Amniotic epithelial cell (primary cell): ENCODE results near the gene GTF3C5.

Experiments used
- DNase-seq: peaks from one replicate; pipeline ENCODE4 v3.0.0-alpha.2; 2010; ENCODE audit warnings: low read depth

GTF3C5 gene

GRCh38 chr9:133031130-133031422 is 279 bp downstream of the GTF3C5 start:
- no peak for DNase-seq

DNA sequence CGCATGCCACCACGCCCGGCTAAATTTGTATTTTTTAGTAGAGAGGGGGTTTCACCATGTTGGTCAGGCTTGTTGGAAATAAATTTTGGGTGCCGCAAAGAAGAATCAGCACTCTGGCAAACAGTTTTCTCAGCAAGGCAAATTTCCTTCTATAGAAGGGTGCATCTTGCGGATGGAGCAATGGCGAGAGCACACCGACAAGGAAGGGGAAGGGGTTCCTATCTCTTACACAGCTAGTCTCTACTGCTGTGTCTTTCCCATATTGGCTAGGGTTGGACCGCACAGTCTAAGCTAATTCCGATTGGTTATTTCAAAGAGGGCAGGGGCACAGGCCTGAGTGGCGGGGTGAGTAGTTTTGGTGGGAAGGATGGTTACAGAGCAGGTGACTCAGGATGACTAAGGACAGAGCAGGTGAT is 707 bp downstream of the GTF3C5 start:
- no peak for DNase-seq

GRCh38 chr9:133032171-133032570 is 1.4 kb downstream of the GTF3C5 start:
- DNase-seq = no peak

- DNase-seq = peak; percentile 10
Measured at GRCh38 chr9:133035669-133036068, 4.9 kb downstream of the GTF3C5 start.

GRCh38 chr9:133037775-133038515 is 7.1 kb downstream of the GTF3C5 start:
- DNase-seq = no peak

DNA sequence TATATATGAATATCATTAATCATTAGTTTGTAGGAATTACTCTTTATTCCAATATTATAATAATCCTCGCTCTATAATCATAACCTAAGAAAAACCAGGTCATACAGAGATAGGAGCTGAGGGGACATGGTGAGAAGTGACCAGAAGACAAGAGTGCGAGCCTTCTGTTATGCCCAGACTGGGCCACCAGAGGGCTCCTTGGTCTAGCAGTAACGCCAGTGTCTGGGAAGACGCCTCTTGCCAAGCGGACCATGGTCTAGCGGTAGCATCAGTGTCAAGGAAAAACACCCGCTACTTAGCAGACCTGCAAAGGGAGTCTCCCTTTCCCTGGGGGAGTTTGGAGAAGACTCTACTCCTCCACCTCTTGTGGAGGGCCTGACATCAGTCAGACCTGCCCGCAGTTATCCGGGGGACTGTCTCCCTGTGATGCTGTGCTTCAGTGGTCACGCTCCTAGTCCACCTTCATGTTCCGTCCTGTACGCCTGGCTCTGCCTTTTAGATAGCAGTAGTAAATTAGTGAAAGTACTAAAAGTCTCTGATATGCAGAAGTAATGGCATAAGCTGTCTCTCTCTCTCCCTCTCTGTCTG is 10.2 kb downstream of the GTF3C5 start:
- peak; percentile 65 for DNase-seq

DNA sequence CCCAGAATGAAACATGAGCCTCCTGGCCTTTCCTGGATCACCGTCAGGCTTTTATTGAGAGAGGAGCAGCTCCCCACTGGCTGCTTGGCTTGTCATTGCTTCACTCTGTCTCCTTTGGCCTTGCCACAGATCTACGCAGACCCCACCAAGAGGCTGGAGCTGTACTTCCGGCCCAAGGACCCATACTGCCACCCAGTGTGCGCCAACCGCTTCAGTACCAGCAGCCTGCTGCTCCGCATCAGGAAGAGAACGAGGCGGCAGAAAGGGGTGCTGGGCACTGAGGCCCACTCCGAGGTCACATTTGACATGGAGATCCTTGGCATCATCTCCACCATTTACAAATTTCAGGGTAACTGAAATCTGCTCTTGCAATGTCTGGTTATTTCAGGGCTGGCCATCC is 11.2 kb downstream of the GTF3C5 start:
- no peak for DNase-seq

DNA sequence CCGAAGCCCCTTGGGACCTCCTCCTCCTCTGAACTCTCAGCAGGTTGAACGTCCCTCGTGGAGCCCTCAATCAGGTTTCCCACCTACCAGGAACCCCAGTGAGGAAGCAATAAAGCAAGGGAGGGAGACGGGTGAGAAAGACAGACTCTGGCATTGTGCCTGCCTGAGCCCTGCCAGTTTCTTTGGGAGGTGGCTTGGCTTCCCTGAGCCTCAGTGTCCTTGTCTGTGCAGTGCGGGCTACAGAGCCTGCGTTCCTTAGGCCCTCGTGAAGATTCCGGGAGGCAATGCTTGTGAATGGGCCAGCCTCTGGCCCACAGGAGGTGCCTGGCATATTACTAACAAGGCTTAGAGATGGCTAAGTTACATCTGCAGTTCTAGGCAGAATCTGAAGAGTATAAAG is 11.9 kb downstream of the GTF3C5 start:
- no peak for DNase-seq

GRCh38 chr9:133043449-133044035 is 12.7 kb downstream of the GTF3C5 start:
- DNase-seq = no peak

GRCh38 chr9:133044125-133044524 is 13.3 kb downstream of the GTF3C5 start:
- no peak for DNase-seq

GRCh38 chr9:133044661-133045060 is 13.9 kb downstream of the GTF3C5 start:
- no peak for DNase-seq

DNA sequence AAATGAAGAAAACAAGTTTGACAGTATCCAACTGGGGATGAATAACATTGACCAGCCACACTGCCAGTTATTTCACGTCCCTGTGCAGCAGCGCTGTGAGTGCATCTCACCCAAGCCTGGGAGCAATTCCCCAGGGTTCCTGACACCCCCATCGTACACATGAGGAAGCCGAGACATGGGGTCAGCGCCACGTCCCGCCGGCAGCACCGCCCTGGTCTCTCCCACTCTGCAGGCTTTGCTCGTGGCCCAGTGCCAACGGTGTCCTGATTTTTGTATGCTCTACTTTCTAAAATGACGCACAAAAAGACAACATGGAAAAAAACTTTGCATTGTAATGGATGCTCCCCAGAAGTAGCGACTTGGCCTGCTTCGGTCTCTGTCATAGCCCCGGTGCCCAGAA is 14.3 kb downstream of the GTF3C5 start:
- no peak for DNase-seq

DNA sequence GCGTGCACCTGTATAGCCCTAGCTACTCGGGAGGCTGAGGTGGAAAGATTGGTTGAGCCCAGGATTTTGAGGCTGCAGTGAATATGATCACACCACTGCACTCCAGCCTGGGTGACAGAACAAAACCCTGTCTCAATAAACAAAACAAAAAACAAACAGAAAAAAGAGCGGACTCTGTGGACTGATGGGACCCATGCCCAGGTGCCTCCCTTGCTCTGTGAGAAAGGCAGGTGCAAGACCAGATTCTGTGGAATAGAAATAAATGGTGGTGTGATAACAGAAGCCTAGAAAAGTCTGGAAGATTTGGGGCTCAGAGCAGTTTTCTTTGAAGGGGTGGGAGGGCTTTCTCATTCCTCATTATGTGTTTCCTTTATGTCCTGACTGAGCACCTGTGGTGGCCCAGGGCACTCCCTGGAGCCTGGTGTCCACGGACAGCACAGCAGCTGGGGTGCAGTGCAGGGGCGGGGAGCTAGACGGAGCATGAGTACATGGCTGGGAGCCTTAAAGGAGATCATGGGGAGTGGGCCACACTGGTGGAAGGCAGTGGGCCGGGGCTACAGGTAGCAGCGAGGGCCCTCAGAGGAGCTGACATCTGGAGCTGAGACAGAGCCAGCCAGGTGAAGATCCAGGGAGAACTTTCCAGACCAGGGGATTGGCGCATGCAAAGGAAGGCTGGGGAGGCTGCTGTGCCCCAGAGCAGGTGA is 15.6 kb downstream of the GTF3C5 start:
- no peak for DNase-seq

DNA sequence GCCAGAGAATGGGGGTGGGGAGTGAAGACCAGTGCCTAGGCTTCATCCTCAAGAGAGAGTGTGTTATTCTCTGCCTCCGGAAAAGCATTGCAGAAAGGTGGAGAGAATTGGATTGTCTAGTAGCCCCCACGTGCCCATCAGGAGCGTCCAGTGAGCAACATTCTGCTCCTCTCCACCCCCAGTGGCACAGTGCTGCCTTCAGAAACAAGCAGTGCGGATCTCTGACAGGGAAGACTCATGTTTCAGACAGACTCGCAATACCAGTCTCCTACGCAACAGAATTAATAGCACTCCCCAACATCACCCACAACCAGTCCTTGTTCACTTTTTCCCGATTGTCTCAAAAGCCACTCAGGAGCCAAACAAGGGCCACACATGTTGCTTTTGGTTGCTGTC is 16.1 kb downstream of the GTF3C5 start:
- DNase-seq = no peak

DNA sequence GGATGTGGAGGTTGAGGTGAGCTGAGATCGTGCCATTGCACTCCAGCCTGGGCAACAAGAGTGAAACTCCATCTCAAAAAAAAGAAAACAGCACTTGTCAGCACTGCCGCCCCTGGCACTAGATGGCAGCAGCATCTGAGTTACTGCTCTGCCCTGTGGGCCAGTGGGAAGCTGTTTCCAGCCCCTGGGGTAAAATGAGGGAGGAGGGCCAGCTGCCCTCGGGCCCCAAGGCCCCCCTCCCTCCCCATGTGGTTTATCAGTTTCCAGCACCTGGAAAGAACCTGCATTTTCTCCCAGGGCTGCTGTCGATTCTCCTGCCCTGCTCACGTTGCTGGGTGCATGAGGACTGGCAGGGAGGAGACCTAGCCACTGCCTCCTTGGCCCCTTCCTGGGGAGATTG is 17.8 kb downstream of the GTF3C5 start:
- DNase-seq = peak; percentile 20

DNA sequence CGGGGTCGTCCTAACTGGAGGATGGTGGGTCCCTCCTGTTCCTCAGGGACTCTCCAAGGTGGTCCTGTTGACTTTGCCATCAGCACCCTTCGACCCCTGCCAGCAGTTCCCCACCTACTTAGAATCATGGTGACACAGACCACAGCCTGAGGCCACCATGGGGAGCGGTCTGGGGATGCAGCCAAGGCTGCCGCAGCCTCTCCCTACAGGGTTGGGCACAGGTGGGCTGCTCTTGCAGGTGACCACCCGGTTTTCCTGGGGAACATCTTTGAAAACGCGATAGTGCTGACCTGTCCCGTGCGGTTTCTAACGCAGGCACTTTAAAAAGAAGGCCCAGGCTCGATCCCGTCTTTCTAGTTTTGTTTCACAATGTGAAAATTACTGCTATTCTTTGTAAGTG is 18.2 kb downstream of the GTF3C5 start:
- no peak for DNase-seq

GRCh38 chr9:133050142-133050541 is 19.3 kb downstream of the GTF3C5 start:
- DNase-seq = peak; percentile 41

GRCh38 chr9:133050781-133051180 is 20.0 kb downstream of the GTF3C5 start:
- peak; percentile 12 for DNase-seq

- DNase-seq = no peak
Measured at GRCh38 chr9:133051281-133051900, 20.6 kb downstream of the GTF3C5 start.

DNA sequence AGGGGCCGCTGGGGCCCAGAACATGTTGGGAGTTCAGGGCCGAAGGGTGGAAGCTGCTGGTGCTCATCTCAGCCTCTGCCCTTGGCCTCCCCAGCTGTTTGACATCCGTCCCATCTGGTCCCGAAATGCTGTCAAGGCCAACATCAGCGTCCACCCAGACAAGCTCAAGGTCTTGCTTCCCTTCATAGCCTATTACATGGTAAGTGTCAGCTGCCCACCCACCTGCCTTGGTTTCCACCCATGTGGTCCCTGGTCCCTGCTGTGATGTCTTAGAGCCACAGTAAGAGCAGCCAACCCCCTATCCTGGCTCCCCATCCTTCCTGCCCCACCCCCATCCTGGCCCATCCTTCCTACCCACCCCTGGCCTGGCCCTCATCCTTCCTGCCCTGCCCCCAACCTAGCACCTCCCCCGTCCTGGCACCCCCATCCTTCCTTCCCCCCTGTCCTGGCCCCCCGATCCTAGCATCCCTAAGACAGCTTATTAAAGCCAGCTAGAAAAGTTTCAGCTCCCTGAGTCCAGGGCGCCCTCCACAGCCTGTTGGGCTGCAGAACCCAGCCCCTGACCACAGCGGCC is 21.3 kb downstream of the GTF3C5 start:
- no peak for DNase-seq

DNA sequence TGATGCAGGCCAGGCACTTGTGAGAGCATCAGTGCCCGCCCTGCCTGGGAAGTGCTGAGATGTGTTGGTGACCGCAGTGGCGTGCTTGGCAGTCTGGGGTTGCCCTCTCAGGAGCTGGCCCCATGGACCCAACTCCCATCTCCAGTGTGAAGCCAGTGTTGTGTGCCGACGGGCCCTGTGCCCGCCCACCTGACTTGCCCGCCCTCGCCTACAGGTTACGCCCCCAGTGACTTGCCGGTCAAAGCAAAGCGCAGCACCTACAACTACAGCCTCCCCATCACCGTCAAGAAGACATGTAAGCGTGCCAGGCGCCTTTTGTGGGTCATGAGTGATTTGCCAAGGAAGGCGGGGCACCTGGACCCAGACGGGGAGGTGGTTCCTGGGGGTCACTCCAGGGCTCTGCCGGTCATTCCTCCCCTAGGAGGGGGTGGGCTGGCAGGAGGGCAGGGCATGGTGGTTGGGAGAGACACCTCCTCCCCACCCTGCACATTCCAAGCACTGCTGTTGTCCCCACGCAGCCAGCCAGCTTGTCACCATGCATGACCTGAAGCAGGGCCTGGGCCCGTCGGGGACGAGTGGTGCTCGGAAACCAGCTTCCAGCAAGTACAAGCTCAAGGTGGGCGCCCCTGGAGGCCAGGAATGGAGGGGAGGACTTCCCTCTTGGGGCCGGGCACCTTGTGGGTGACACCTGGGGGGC is 23.5 kb downstream of the GTF3C5 start:
- DNase-seq = no peak

GRCh38 chr9:133054966-133055365 is 24.2 kb downstream of the GTF3C5 start:
- no peak for DNase-seq
